GM10248 (cell line): Measurements from ENCODE around the gene RXRB.

Experiments used
- CTCF ChIA-PET: fragments of 300-600 bp; sonication (Branson Sonifier 250); formaldehyde crosslinking; extraction: SDS; loops from one replicate; lab custom pipeline; 2021; ENCODE audit warnings: antibody characterized with exemption; lab: Yijun Ruan, JAX
- POLR2A ChIA-PET: fragments of 350-650 bp; sonication (Branson Sonifier 250); formaldehyde crosslinking; extraction: SDS; loops from one replicate; lab custom pipeline; 2020; ENCODE audit warnings: antibody characterized with exemption; lab: Yijun Ruan, JAX
- DNase-seq: peaks from one replicate; pipeline ENCODE4 v3.0.0; 2012; ENCODE audit errors: extremely low spot score
- CTCF ChIP-seq: IDR thresholded peaks from 2 replicates; pipeline ENCODE4 v1.5.1; 2012; ENCODE audit warnings: mild to moderate bottlenecking, low read depth; ENCODE audit errors: extremely low read depth, missing control alignments, control extremely low read depth

Gene RXRB

GRCh38 chr6:33147807-33148666 is 52.4 kb downstream of the RXRB start:
- ChIA-PET POLR2A (no interaction called here), CTCF (interaction anchor here (0.6 to 8.5 kb wide), 26 partner anchors 9 to 280 kb away, joined by 3 to 86 read pairs (median 6); partner anchors contain the start of genes HLA-DPB1 and RING1)
- DNase-seq: peak; percentile 39
- TF ChIP-seq CTCF: peak; percentile 77

GRCh38 chr6:33144373-33144772 is 56.1 kb downstream of the RXRB start:
- no peak for DNase-seq
- CTCF ChIA-PET: interaction anchor here (1.0 to 8.5 kb wide), 5 partner anchors 8 to 130 kb away, joined by 3 to 86 read pairs (median 4); no protein-coding TSS in a partner anchor
- POLR2A ChIA-PET: no interaction called here
- no peak for TF ChIP-seq CTCF
